ENCODE data around the gene LRIG3.

LRIG3 gene

DNA sequence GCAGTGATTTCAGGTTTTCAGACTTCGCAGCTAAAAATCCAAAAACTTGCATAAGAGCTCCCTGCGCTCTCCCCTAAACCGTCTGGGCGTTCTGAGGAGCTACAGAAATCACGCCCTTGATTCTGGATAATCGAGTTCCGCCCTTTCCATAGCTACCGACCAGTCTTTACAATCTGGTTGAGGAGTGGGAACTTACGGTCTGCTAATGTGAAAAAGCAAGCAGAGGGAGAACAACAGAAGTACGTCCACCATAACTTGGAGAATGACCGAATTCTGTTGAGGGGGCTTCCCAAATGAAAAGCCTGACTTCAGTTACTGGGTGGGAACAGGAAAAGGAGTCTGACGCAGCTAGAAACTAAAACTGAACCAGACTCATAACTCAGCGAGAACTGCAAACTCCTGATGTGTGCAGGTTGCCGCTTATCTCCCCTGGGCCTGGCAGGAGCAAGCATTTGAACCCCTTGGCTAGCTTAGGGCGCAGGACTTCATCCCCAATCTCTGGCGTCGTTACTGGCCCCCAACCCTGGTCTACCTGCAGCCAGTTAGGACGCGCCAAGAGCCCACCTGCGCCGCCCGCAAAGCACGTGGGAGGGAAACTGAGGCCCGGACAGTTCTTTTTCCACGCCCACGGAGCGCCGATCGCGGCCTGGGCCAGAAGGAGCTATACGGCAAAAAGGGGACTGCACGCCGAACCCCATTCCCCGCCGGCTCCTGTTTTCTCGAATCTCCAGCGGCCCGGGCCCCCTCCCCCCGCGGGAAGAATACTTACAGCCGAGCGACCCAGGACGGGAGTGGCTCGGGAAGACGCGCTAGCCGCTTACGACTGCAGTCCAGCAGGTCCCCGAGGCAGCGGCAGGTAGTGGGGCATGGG, 838 bp downstream of the LRIG3 start:
- no peaks in the 10 kb centered on the region for H3K36me3 ChIP-seq (ENCODE audit: control insufficient read depth, insufficient read depth, low read length)

DNA sequence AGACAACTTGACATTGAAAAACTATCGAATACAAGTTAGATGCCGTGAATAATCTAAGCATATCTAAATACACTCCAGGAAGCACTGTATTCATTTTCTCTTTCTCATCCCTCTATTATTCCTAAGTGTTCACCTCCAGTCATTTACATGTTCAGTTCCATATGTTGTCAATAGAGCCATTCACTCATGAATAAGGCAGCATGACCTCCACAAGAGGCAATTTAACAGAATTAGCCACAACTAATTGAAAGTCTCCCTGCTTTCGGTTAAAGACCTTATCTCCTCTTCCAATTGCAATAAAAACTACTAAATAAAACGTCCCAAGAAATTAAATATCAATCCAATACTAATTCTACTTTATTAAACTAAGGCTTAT, 1.8 kb downstream of the LRIG3 start:
- H3K27ac ChIP-seq (ENCODE audit: insufficient read depth, low read depth, low read length, poor library complexity, severe bottlenecking): no peak overlapping the region
- H3K4me3 ChIP-seq (ENCODE audit: insufficient read depth, low read depth, low read length): peak overlapping the region; percentile 86
- H3K9me3 ChIP-seq (ENCODE audit: control insufficient read depth, low read length): no peaks in the 10 kb centered on the region
- 45 to 54% methylated on average over 4 of the region's 4 CpGs for WGBS, 2 experiments
- peaks cover 10% of the 10 kb centered on the region for H3K4me1 ChIP-seq (ENCODE audit: control insufficient read depth, insufficient read depth, low read length)
- peaks cover 6% of the 10 kb centered on the region for H3K36me3 ChIP-seq (ENCODE audit: control insufficient read depth, insufficient read depth, low read length)
- no peaks in the 10 kb centered on the region for H3K27me3 ChIP-seq (ENCODE audit: control insufficient read depth, insufficient read depth, low read length, poor library complexity, severe bottlenecking)

More for the DNA sequence above, 838 bp downstream of the LRIG3 start:
- Histone ChIP-seq H3K27me3 (ENCODE audit: control insufficient read depth, insufficient read depth, low read length, poor library complexity, severe bottlenecking) (no peaks in the 10 kb centered on the region), H3K4me1 (ENCODE audit: control insufficient read depth, insufficient read depth, low read length) (peaks cover 7% of the 10 kb centered on the region), H3K27ac (ENCODE audit: insufficient read depth, low read depth, low read length, poor library complexity, severe bottlenecking) (peak overlapping the region; percentile 80), H3K4me3 (ENCODE audit: insufficient read depth, low read depth, low read length) (peak overlapping the region; percentile 86), H3K9me3 (ENCODE audit: control insufficient read depth, low read length) (no peaks in the 10 kb centered on the region)
- 1% methylated on average over 50 of the region's 50 CpGs for WGBS, 2 experiments

DNA sequence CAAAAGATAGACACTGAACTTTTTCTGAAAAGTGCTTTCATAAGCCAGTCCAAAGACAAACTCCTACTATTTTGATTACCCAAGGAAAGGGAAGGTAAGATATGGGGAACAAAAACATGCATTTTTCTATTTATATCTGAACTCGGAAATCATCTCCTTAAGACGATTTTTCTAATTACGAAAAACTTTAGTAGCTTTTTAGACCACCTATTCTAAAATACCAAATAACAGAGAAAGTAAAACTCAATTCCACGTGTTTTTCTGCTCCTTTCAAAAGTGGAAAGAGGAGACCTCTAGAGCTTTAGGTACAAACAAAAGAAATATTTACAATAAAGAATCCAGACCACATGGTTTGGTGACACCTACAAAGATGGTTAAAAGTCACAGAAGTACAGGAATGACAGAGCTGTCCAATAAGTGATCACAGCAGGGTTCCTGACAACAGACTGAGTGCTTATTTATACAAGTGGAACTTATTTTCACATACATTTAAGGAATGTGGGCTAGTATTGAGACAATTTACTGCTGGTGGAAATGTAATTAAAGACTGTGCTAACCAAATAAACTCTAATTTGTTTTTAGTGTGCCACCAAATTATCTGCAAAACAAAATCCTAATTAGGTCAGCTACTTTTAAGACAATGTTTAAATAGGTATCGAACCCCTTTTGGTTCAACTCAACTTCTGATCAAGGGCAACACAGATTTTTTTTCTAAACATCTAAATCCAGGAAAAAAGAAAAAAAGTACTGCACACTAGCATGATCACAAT, 2.4 kb downstream of the LRIG3 start:
- Histone ChIP-seq H3K27ac (ENCODE audit: insufficient read depth, low read depth, low read length, poor library complexity, severe bottlenecking) (no peak overlapping the region), H3K4me3 (ENCODE audit: insufficient read depth, low read depth, low read length) (peak overlapping the region; percentile 86), H3K36me3 (ENCODE audit: control insufficient read depth, insufficient read depth, low read length) (peaks cover 6% of the 10 kb centered on the region), H3K27me3 (ENCODE audit: control insufficient read depth, insufficient read depth, low read length, poor library complexity, severe bottlenecking) (no peaks in the 10 kb centered on the region), H3K9me3 (ENCODE audit: control insufficient read depth, low read length) (no peaks in the 10 kb centered on the region), H3K4me1 (ENCODE audit: control insufficient read depth, insufficient read depth, low read length) (peaks cover 10% of the 10 kb centered on the region)
- WGBS, 2 experiments: 76 to 77% methylated on average over 5 of the region's 5 CpGs

DNA sequence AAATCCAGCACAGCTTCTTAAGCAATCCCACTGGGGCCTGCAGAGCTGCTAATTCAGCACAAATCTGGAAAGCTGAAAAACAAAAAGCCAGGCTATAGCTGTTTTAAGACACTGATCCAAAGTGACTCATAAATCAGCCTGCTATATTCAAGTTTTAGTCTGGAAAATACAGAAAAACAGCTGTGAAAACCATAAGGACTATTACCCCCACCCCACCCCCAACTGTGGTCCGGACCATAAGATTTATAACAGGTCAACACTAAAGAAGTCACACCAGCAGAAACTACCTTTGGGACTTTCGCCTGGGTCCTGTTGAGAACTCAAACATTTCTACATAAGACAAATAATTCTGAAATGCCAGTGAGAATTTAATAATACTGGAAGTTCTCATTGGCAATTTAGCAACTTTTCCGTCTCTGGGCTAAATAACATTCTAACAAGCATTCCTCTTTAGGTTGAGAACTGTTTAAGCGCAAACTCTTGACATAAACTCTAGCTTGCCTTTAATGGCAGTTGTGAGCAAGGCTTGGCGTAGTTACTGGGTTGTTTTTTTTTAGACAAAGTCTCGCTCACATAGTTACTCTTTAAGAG, 3.3 kb downstream of the LRIG3 start:
- H3K4me1 ChIP-seq (ENCODE audit: control insufficient read depth, insufficient read depth, low read length): peaks cover 10% of the 10 kb centered on the region
- no peaks in the 10 kb centered on the region for H3K9me3 ChIP-seq (ENCODE audit: control insufficient read depth, low read length)
- no peak overlapping the region for H3K27ac ChIP-seq (ENCODE audit: insufficient read depth, low read depth, low read length, poor library complexity, severe bottlenecking)
- 71 to 73% methylated on average over 3 to 6 of the region's 6 CpGs for WGBS, 2 experiments
- H3K36me3 ChIP-seq (ENCODE audit: control insufficient read depth, insufficient read depth, low read length): peaks cover 6% of the 10 kb centered on the region
- peak overlapping the region; percentile 86 for H3K4me3 ChIP-seq (ENCODE audit: insufficient read depth, low read depth, low read length)
- no peaks in the 10 kb centered on the region for H3K27me3 ChIP-seq (ENCODE audit: control insufficient read depth, insufficient read depth, low read length, poor library complexity, severe bottlenecking)

DNA sequence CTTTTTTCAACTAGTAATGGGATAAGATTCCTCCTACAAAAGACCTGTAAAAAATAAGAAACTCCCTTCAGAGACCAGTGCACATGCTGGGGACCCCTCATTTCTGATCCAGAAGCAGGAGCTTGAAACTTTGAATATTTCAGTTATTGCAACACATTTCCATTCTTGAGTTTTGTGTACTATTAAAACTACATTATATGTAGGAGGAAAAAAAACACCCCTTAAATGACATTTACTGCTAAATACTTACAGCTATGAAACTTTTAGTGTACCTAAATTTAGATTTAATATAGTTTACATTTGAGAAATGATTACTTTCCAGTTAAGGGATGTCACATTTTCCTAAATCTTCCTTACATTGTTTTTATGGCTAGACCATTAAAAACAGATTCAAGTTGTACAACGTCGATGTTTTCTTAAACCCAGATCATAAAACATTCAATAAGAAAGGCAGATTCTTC, 4.1 kb downstream of the LRIG3 start:
- Histone ChIP-seq H3K9me3 (ENCODE audit: control insufficient read depth, low read length) (no peaks in the 10 kb centered on the region), H3K27ac (ENCODE audit: insufficient read depth, low read depth, low read length, poor library complexity, severe bottlenecking) (no peak overlapping the region), H3K4me3 (ENCODE audit: insufficient read depth, low read depth, low read length) (peak overlapping the region; percentile 86), H3K36me3 (ENCODE audit: control insufficient read depth, insufficient read depth, low read length) (peaks cover 6% of the 10 kb centered on the region), H3K4me1 (ENCODE audit: control insufficient read depth, insufficient read depth, low read length) (peaks cover 14% of the 10 kb centered on the region), H3K27me3 (ENCODE audit: control insufficient read depth, insufficient read depth, low read length, poor library complexity, severe bottlenecking) (no peaks in the 10 kb centered on the region)
- 76 to 97% methylated on average over 2 of the region's 2 CpGs for WGBS, 2 experiments

DNA sequence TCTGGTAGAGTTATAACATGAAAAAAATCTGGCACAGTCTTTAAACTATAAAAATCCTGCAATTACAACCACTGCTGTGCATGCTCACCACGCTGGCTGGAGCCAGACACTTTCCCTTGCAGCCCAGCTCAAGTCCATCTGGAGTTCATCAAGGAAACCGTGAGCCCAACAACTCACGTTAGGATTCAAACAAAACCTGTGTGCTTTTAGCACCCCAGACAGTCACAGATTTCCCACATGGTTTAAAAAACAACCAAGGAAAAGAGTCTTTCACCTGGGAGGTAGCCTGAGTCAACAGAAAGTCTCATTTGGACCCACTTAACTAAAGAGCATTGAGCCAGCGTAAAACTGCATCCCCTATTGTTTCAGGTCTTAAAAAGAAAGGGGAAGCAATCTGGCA, 4.7 kb downstream of the LRIG3 start:
- H3K4me1 ChIP-seq (ENCODE audit: control insufficient read depth, insufficient read depth, low read length): peaks cover 15% of the 10 kb centered on the region
- H3K27me3 ChIP-seq (ENCODE audit: control insufficient read depth, insufficient read depth, low read length, poor library complexity, severe bottlenecking): no peaks in the 10 kb centered on the region
- no peak overlapping the region for H3K4me3 ChIP-seq (ENCODE audit: insufficient read depth, low read depth, low read length)
- H3K9me3 ChIP-seq (ENCODE audit: control insufficient read depth, low read length): no peaks in the 10 kb centered on the region
- WGBS, 2 experiments: 29 to 34% methylated on average over 3 to 4 of the region's 4 CpGs
- H3K27ac ChIP-seq (ENCODE audit: insufficient read depth, low read depth, low read length, poor library complexity, severe bottlenecking): no peak overlapping the region
- H3K36me3 ChIP-seq (ENCODE audit: control insufficient read depth, insufficient read depth, low read length): peaks cover 6% of the 10 kb centered on the region

DNA sequence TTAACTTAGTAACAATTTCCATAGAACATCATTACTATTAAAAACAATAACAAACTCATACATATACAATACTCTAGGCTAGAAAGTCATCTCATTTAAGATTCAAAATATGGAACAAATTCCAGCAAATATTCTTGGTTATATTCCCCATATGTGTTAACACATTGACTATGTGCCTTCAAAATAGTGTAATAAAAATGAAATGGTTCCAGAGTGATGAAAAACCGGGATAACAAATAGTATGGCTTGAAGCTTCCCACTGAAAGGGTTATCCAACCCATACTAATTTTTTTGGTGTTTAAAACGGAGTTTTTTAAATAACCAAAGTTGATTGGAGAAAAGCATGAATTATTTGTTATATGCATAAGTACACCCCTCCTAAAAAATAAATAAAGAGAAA, 5.3 kb downstream of the LRIG3 start:
- H3K4me3 ChIP-seq (ENCODE audit: insufficient read depth, low read depth, low read length): no peak overlapping the region
- H3K27ac ChIP-seq (ENCODE audit: insufficient read depth, low read depth, low read length, poor library complexity, severe bottlenecking): no peak overlapping the region
- peaks cover 15% of the 10 kb centered on the region for H3K4me1 ChIP-seq (ENCODE audit: control insufficient read depth, insufficient read depth, low read length)
- WGBS, 2 experiments: 86 to 100% methylated on average over 1 of the region's 2 CpGs
- H3K27me3 ChIP-seq (ENCODE audit: control insufficient read depth, insufficient read depth, low read length, poor library complexity, severe bottlenecking): no peaks in the 10 kb centered on the region
- H3K9me3 ChIP-seq (ENCODE audit: control insufficient read depth, low read length): no peaks in the 10 kb centered on the region
- H3K36me3 ChIP-seq (ENCODE audit: control insufficient read depth, insufficient read depth, low read length): peaks cover 6% of the 10 kb centered on the region

DNA sequence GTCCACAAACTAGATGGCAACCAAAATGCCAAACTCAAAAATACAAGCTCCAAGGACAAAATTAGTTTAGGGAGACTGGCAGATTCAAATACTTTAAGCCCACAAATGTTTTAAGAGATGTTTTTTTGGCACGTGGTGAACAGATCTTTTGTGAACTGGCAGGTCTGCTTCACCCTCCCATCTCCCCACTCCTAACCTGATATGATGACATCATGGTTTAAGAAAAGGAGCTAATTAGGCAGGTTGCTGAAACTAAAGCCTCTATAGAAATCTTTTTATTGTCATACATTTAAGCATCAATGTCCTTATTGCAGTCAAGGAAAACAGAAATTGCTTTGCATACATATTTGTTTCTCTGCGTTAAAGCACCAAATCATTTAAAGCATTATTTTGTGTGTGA, 5.8 kb downstream of the LRIG3 start:
- Histone ChIP-seq H3K36me3 (ENCODE audit: control insufficient read depth, insufficient read depth, low read length) (peaks cover 6% of the 10 kb centered on the region), H3K27ac (ENCODE audit: insufficient read depth, low read depth, low read length, poor library complexity, severe bottlenecking) (no peak overlapping the region)

DNA sequence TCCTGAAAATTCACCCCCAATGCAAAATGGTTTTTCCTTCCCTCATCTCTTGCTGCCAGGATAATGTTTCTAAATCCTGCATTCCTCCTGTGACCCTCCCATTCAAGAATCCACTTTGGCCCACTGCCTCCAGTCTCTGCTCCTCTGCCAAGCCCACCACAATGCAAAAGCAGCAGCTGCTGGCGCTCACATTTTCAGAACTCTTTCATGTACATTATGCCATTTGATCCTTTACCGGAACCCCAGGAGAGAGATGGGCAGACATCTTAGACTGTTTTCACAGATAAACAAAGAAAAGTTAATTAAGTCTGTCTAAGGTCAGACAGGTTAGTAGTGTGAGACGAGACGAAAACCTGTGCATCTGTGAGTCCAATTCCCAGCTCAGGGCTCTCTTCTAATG, 12.9 kb downstream of the LRIG3 start:
- no peaks in the 10 kb centered on the region for H3K27me3 ChIP-seq (ENCODE audit: control insufficient read depth, insufficient read depth, low read length, poor library complexity, severe bottlenecking)
- 93 to 95% methylated on average over 3 to 4 of the region's 4 CpGs for WGBS, 2 experiments
- H3K36me3 ChIP-seq (ENCODE audit: control insufficient read depth, insufficient read depth, low read length): peaks cover 18% of the 10 kb centered on the region
- H3K27ac ChIP-seq (ENCODE audit: insufficient read depth, low read depth, low read length, poor library complexity, severe bottlenecking): no peak overlapping the region
- no peaks in the 10 kb centered on the region for H3K9me3 ChIP-seq (ENCODE audit: control insufficient read depth, low read length)
- H3K4me1 ChIP-seq (ENCODE audit: control insufficient read depth, insufficient read depth, low read length): peaks cover 9% of the 10 kb centered on the region
- H3K4me3 ChIP-seq (ENCODE audit: insufficient read depth, low read depth, low read length): no peak overlapping the region

More for the DNA sequence above, 5.8 kb downstream of the LRIG3 start:
- Histone ChIP-seq H3K4me1 (ENCODE audit: control insufficient read depth, insufficient read depth, low read length) (peaks cover 15% of the 10 kb centered on the region), H3K9me3 (ENCODE audit: control insufficient read depth, low read length) (no peaks in the 10 kb centered on the region), H3K4me3 (ENCODE audit: insufficient read depth, low read depth, low read length) (no peak overlapping the region), H3K27me3 (ENCODE audit: control insufficient read depth, insufficient read depth, low read length, poor library complexity, severe bottlenecking) (no peaks in the 10 kb centered on the region)
- 86 to 90% methylated on average over 1 to 2 of the region's 2 CpGs for WGBS, 2 experiments

DNA sequence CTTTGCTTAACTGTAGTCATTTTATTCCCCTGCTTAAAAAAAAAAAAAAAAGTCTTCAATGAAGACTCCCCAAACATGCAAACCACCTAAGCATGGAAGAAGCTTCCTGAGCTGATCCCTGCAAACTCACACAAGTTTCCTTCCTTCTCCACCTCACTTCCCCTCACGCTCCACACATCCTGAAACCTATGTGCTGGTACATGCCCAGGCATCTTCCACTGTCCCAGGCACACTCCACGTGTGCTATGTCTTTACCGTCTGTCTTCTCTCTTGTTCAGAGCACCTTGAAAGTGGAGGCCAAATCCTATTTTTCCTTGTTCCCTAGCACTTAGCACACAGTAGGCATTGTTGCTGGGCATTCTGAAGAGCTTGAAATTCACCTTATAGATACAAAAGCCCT, 13.4 kb downstream of the LRIG3 start:
- H3K36me3 ChIP-seq (ENCODE audit: control insufficient read depth, insufficient read depth, low read length): peaks cover 18% of the 10 kb centered on the region
- no peaks in the 10 kb centered on the region for H3K9me3 ChIP-seq (ENCODE audit: control insufficient read depth, low read length)
- no peaks in the 10 kb centered on the region for H3K27me3 ChIP-seq (ENCODE audit: control insufficient read depth, insufficient read depth, low read length, poor library complexity, severe bottlenecking)
- peaks cover 9% of the 10 kb centered on the region for H3K4me1 ChIP-seq (ENCODE audit: control insufficient read depth, insufficient read depth, low read length)
- 94 to 96% methylated on average over 3 of the region's 3 CpGs for WGBS, 2 experiments
- no peak overlapping the region for H3K27ac ChIP-seq (ENCODE audit: insufficient read depth, low read depth, low read length, poor library complexity, severe bottlenecking)
- no peak overlapping the region for H3K4me3 ChIP-seq (ENCODE audit: insufficient read depth, low read depth, low read length)
